GM12878 (cell line): Measurements from ENCODE around the gene CLK2. TPM values are rescaled to one million over a fixed set of nuclear protein-coding genes. Genes with fewer than 3 reads are reported as not detected.

Experiments
- ATAC-seq: fragments of 200-7000 bp; cut with Tn5 transposase; 3 replicates; pipeline ENCODE4 v1.9.1; 2020; ENCODE audit warnings: mild to moderate bottlenecking, moderate library complexity
- BruUV-seq: library from RNA; stranded (reverse); fragments of 400-500 nt; replicated peaks from 2 replicates; lab custom pipeline; 2021; lab: Mats Ljungman, UMichigan
- CTCF ChIA-PET: fragments of 300-600 bp; sonication (Branson Sonifier 250); formaldehyde crosslinking; extraction: SDS; loops from one replicate; lab custom pipeline; 2021; ENCODE audit warnings: inconsistent platforms; lab: Yijun Ruan, JAX
- POLR2A ChIA-PET: fragments of 350-600 bp; formaldehyde crosslinking; extraction: SDS; loops from one replicate; lab custom pipeline; 2021; ENCODE audit warnings: inconsistent platforms; lab: Charles Lee
- RAD21 ChIA-PET: fragments of 300-600 bp; sonication (Branson Sonifier 250); formaldehyde crosslinking; loops from one replicate; lab custom pipeline; 2023; ENCODE audit warnings: antibody characterized with exemption; ENCODE audit not compliant: unreplicated experiment; lab: Charles Lee
- SMC1A ChIA-PET: fragments of 300-600 bp; sonication (Branson Sonifier 250); formaldehyde crosslinking; loops from one replicate; lab custom pipeline; 2023; ENCODE audit not compliant: unreplicated experiment, uncharacterized antibody; lab: Charles Lee
- DNase-seq: peaks from one replicate; pipeline ENCODE4 v3.0.0-alpha.2; 2011; ENCODE audit warnings: low read depth, low spot score
- FAIRE-seq: peaks from 3 replicates; lab custom pipeline; 2011; peaks lifted over from hg19 to GRCh38; lab: Jason Lieb, UNC
- H2AFZ ChIP-seq: 2 replicates; pipeline ENCODE4 v1.6.0; 2011; ENCODE audit warnings: low read depth, low read length, control low read depth; ENCODE audit not compliant: control insufficient read depth
- H3K27ac ChIP-seq: 2 replicates; pipeline ENCODE4 v1.5.1; 2011; ENCODE audit warnings: control low read depth; ENCODE audit not compliant: control insufficient read depth, insufficient read depth
- H3K27me3 ChIP-seq, 2 experiments: replicated peaks in 1 of 2; 2 replicates each; pipeline versions ENCODE4 v1.6.0 to v1.6.1; 2011; ENCODE audit warnings: low read length in 1 of 2; ENCODE audit not compliant: control insufficient read depth in 2 of 2, insufficient read depth in 2 of 2
- H3K36me3 ChIP-seq, 2 experiments: 2 replicates each; pipeline ENCODE4 v1.5.1; 2011; ENCODE audit warnings: low read length in 1 of 2; ENCODE audit not compliant: control insufficient read depth in 2 of 2, insufficient read depth in 2 of 2
- H3K4me1 ChIP-seq: 2 replicates; pipeline ENCODE4 v1.6.1; 2011; ENCODE audit warnings: mild to moderate bottlenecking, low read length, moderate library complexity, mixed read lengths; ENCODE audit not compliant: control insufficient read depth, insufficient read depth
- H3K4me2 ChIP-seq: 2 replicates; pipeline ENCODE4 v1.6.0; 2011; ENCODE audit warnings: control low read depth; ENCODE audit not compliant: control insufficient read depth, insufficient read depth
- H3K4me3 ChIP-seq: fragments of 200-600 bp; sonication (generic); 2 replicates; pipeline ENCODE4 v1.5.1; 2016
- H3K79me2 ChIP-seq: 2 replicates; pipeline ENCODE4 v1.6.0; 2011; ENCODE audit warnings: low read length; ENCODE audit not compliant: control insufficient read depth, insufficient read depth
- H3K9ac ChIP-seq: 2 replicates; pipeline ENCODE4 v1.8.0; 2011; ENCODE audit warnings: low read length, control low read depth, mixed read lengths; ENCODE audit not compliant: control insufficient read depth, insufficient read depth
- H3K9me3 ChIP-seq: replicated peaks from 3 replicates; pipeline ENCODE4 v1.5.1; 2011; ENCODE audit warnings: mild to moderate bottlenecking, low read length; ENCODE audit not compliant: control insufficient read depth, insufficient read depth
- H4K20me1 ChIP-seq: 2 replicates; pipeline ENCODE4 v1.6.0; 2011; ENCODE audit not compliant: control insufficient read depth, insufficient read depth
- BCL3 ChIP-seq: IDR thresholded peaks from 2 replicates; pipeline ENCODE4 v1.6.1; 2011; ENCODE audit warnings: borderline replicate concordance, low read depth, mild to moderate bottlenecking, moderate library complexity, low read length; ENCODE audit not compliant: insufficient read depth, poor library complexity, severe bottlenecking
- BMI1 ChIP-seq: fragments of 450-650 bp; IDR thresholded peaks from 2 replicates; pipeline ENCODE4 v1.6.1; 2016; ENCODE audit warnings: mild to moderate bottlenecking, moderate library complexity, borderline replicate concordance
- CBFB ChIP-seq: IDR thresholded peaks from 2 replicates; pipeline ENCODE4 v1.6.1; 2016; ENCODE audit warnings: antibody characterized with exemption, low read depth
- DPF2 ChIP-seq: fragments of 450-650 bp; IDR thresholded peaks from 2 replicates; pipeline ENCODE4 v1.6.1; 2017; ENCODE audit warnings: mild to moderate bottlenecking
- FOXK2 ChIP-seq: fragments of 450-650 bp; IDR thresholded peaks from 2 replicates; pipeline ENCODE4 v1.6.1; 2017; ENCODE audit warnings: mild to moderate bottlenecking, moderate library complexity
- IRF4 ChIP-seq: IDR thresholded peaks from 2 replicates; pipeline ENCODE4 v1.6.1; 2011; ENCODE audit warnings: low read depth, low read length
- PAX5 ChIP-seq: IDR thresholded peaks from 2 replicates; pipeline ENCODE4 v1.6.1; 2011; ENCODE audit warnings: low read depth, low read length, borderline replicate concordance
- RFX5 ChIP-seq: IDR thresholded peaks from 2 replicates; pipeline ENCODE4 v1.6.1; 2011; ENCODE audit warnings: low read depth, low read length, improper control_type of control experiment
- SPI1 ChIP-seq: IDR thresholded peaks from 2 replicates; pipeline ENCODE4 v1.6.1; 2011; ENCODE audit warnings: low read depth, mild to moderate bottlenecking, low read length, moderate library complexity, borderline replicate concordance; ENCODE audit not compliant: insufficient read depth
- TAF1 ChIP-seq: IDR thresholded peaks from 2 replicates; pipeline ENCODE4 v1.6.1; 2011; ENCODE audit warnings: mild to moderate bottlenecking, low read depth, low read length, borderline replicate concordance
- TARDBP ChIP-seq: IDR thresholded peaks from 2 replicates; pipeline ENCODE4 v1.6.1; 2016; ENCODE audit warnings: borderline replicate concordance
- TCF3 ChIP-seq: IDR thresholded peaks from 2 replicates; pipeline ENCODE4 v1.6.1; 2012; ENCODE audit warnings: low read depth, mild to moderate bottlenecking, low read length, borderline replicate concordance; ENCODE audit not compliant: insufficient read depth
- ZZZ3 ChIP-seq: IDR thresholded peaks from 2 replicates; pipeline ENCODE4 v1.6.1; 2011; ENCODE audit warnings: low read depth; ENCODE audit not compliant: control insufficient read depth, insufficient read length
- WGBS: methylation state at CpG from one replicate; pipeline ENCODE4 v1.1.6; 2016; ENCODE audit warnings: low lambda C conversion rate; ENCODE audit not compliant: insufficient replicate concordance, insufficient coverage; ENCODE audit errors: missing lambda C conversion rate; 5-methylcytosine and 5-hydroxymethylcytosine counted together
- in situ Hi-C: fragments of 300-500 bp; cut with MboI; formaldehyde crosslinking; loops from 9 replicates; pipeline ENCODE4 v1.14.3; 2018; ENCODE audit warnings: mixed read lengths
- intact Hi-C: fragments of 100-400 bp; cut with micrococcal nuclease; formaldehyde crosslinking; loops from one replicate; pipeline ENCODE4 v1.14.2; 2022; ENCODE audit not compliant: unreplicated experiment
- polyA plus RNA-seq, 11 experiments: library from polyadenylated mRNA; depleted of rRNA in 4 of 11; unstranded in 6 of 11; stranded (reverse) in 5 of 11; fragments of >200 nt; fragmentation: Nextera tagmentation in 4 of 11; fragmentation: Illumina TruSeq in 1 of 11; extraction: Ambion mirVana in 4 of 11; extraction: Trizol in 1 of 11; gene quantifications; 1 replicate in 1 of 11; 2 replicates in 10 of 11; pipeline versions ENCODE4 v1.2.1 to v1.2.3, GENCODE V29; 2011 to 2016; ENCODE audit warnings: inconsistent platforms in 2 of 11, missing spikeins in 2 of 11, low read depth in 1 of 11
- total RNA-seq, 4 experiments: library from RNA; depleted of rRNA in 3 of 4; stranded (reverse); fragments of >200 nt in 3 of 4; fragmentation: Illumina TruSeq in 1 of 4; extraction: Trizol in 1 of 4; gene quantifications; 2 replicates each; pipeline versions ENCODE4 v1.2.1 to v1.2.3, GENCODE V29; 2013 to 2021

The CLK2 gene
- total and polyA plus RNA-seq, 10 of the 15 experiments (the other 5 are each of a cell fraction or from before 2014, with no cell fraction given): 11.1 to 83.7 (median 36.7) TPM

- H3K4me3 ChIP-seq: peak overlapping the region; percentile 92; the same call in 1 of the 2 replicates
- H3K36me3 ChIP-seq: peaks cover 0 to 1% of the 10 kb centered on the region in 2 experiments; a peak in 1 of 4 replicates
- H4K20me1 ChIP-seq: no peaks in the 10 kb centered on the region
- H3K27me3 ChIP-seq: no peaks in the 10 kb centered on the region
- no peak overlapping the region for H3K9ac ChIP-seq
- no peaks in the 10 kb centered on the region for H3K9me3 ChIP-seq
- H3K4me2 ChIP-seq: peak overlapping the region; percentile 97
- ChIA-PET CTCF (interaction anchor here (0.7 to 9.6 kb wide), 5 partner anchors 8 to 70 kb away, joined by 3 to 225 read pairs (median 74); partner anchors contain the start of genes CLK2, FDPS, HCN3 and RUSC1), POLR2A (interaction anchor here (0.5 kb wide), 1 partner anchor 50 kb away, joined by 3 read pairs; no protein-coding TSS in a partner anchor), RAD21 (interaction anchor here (0.5 to 5.2 kb wide), 2 partner anchors 69 to 302 kb away, joined by 4 to 81 read pairs; partner anchors contain the start of gene RUSC1), SMC1A (interaction anchor here (4.7 kb wide), 1 partner anchor 52 kb away, joined by 44 read pairs; the partner anchor contains the start of gene FDPS)
- no peak for ATAC-seq
- in situ Hi-C loops (no loop called here), intact Hi-C loops (no loop called here)
- no peak for DNase-seq
- peaks cover 13% of the 10 kb centered on the region for H3K4me1 ChIP-seq
- peaks cover 7% of the 10 kb centered on the region for H3K79me2 ChIP-seq
- no peak for FAIRE-seq
- H3K27ac ChIP-seq: no peak overlapping the region
- no peak overlapping the region for H2AFZ ChIP-seq
- TF ChIP-seq SPI1 (0 out of 2 replicates have a peak, but pooled peaks have one; percentile 12), ZZZ3 (no peak)
- 81% methylated on average over 5 of the region's 5 CpGs for WGBS
- BruUV-seq: no TSS peak
Measured at GRCh38 chr1:155253797-155254196, 19.5 kb downstream of the CLK2 start.

GRCh38 chr1:155253208-155253607, 20.1 kb downstream of the CLK2 start:
- CTCF ChIA-PET: interaction anchor here (1.2 to 9.6 kb wide), 6 partner anchors 20 to 318 kb away, joined by 3 to 225 read pairs (median 46); partner anchors contain the start of genes CLK2, FDPS, HCN3 and RUSC1
- intact Hi-C loops: no loop called here
- Histone ChIP-seq H3K27me3 (no peaks in the 10 kb centered on the region), H3K4me1 (peaks cover 13% of the 10 kb centered on the region), H3K4me3 (peak overlapping the region; percentile 92; the same call in 1 of the 2 replicates), H3K9ac (no peak overlapping the region), H2AFZ (no peak overlapping the region), H3K4me2 (no peak overlapping the region), H3K36me3 (peaks cover 0 to 1% of the 10 kb centered on the region in 2 experiments; a peak in 1 of 4 replicates), H3K27ac (no peak overlapping the region)
- BruUV-seq: no TSS peak
- RAD21 ChIA-PET: interaction anchor here (0.5 to 5.2 kb wide), 4 partner anchors 20 to 730 kb away, joined by 3 to 81 read pairs (median 5); partner anchors contain the start of genes CLK2 and RUSC1
- POLR2A ChIA-PET: interaction anchor here (0.5 to 1.6 kb wide), 2 partner anchors 51 kb away, joined by 3 to 4 read pairs; no protein-coding TSS in a partner anchor
- SMC1A ChIA-PET: interaction anchor here (3.8 to 4.7 kb wide), 2 partner anchors 53 to 69 kb away, joined by 44 to 57 read pairs; partner anchors contain the start of genes FDPS and RUSC1
- 95% methylated on average over 5 of the region's 5 CpGs for WGBS
- DNase-seq: no peak
- TF ChIP-seq PAX5: no peak
- no peak for TF ChIP-seq IRF4
- no peak for TF ChIP-seq BMI1
- no peak for TF ChIP-seq DPF2
- no peak for TF ChIP-seq TCF3
- TF ChIP-seq BCL3: no peak
- TF ChIP-seq TARDBP: no peak
- TF ChIP-seq FOXK2: no peak
- TF ChIP-seq TAF1: no peak
- no peak for TF ChIP-seq RFX5
- no peak for TF ChIP-seq CBFB
- TF ChIP-seq, all 136 proteins: peak for 0
- H4K20me1 ChIP-seq: no peaks in the 10 kb centered on the region
- H3K9me3 ChIP-seq: no peaks in the 10 kb centered on the region
- ATAC-seq (no peak), FAIRE-seq (no peak)
- H3K79me2 ChIP-seq: peaks cover 7% of the 10 kb centered on the region
- in situ Hi-C loops: no loop called here
